Measurements from ENCODE around the gene CACNA1D.

Gene CACNA1D

GRCh38 chr3:53777468-53777867 lies 283.1 kb downstream of the CACNA1D start:
- no peaks in the 10 kb centered on the region for H3K36me3 Mint-ChIP-seq (ENCODE audit: insufficient read depth)
- H3K9me3 Mint-ChIP-seq: no peaks in the 10 kb centered on the region
- DNase-seq (ENCODE audit: low spot score in 2 of 2) (no peak), ATAC-seq (replicated peaks; ENCODE audit: extremely low read depth, poor library complexity, severe bottlenecking) (no peak)
- no peaks in the 10 kb centered on the region for H3K4me1 Mint-ChIP-seq
- H3K27ac Mint-ChIP-seq (ENCODE audit: low read depth): no peak overlapping the region
- no peak overlapping the region for H3K4me3 Mint-ChIP-seq
- H3K27me3 Mint-ChIP-seq: peaks cover 21% of the 10 kb centered on the region

GRCh38 chr3:53778153-53778552 lies 283.7 kb downstream of the CACNA1D start:
- no peaks in the 10 kb centered on the region for H3K4me1 Mint-ChIP-seq
- no peak for ATAC-seq (replicated peaks; ENCODE audit: extremely low read depth, poor library complexity, severe bottlenecking)
- peaks cover 14% of the 10 kb centered on the region for H3K27me3 Mint-ChIP-seq
- no peak overlapping the region for H3K4me3 Mint-ChIP-seq
- no peak for DNase-seq (ENCODE audit: low spot score in 2 of 2)
- no peaks in the 10 kb centered on the region for H3K9me3 Mint-ChIP-seq
- H3K36me3 Mint-ChIP-seq (ENCODE audit: insufficient read depth): no peaks in the 10 kb centered on the region
- H3K27ac Mint-ChIP-seq (ENCODE audit: low read depth): no peak overlapping the region

- no peak overlapping the region for H3K27ac Mint-ChIP-seq (ENCODE audit: low read depth)
- no peak for DNase-seq (ENCODE audit: low spot score in 2 of 2)
Observed at GRCh38 chr3:53780171-53780570, 285.8 kb downstream of the CACNA1D start.

GRCh38 chr3:53780806-53781205 lies 286.4 kb downstream of the CACNA1D start:
- peaks cover 10% of the 10 kb centered on the region for H3K27me3 Mint-ChIP-seq
- no peaks in the 10 kb centered on the region for H3K9me3 Mint-ChIP-seq
- no peak for ATAC-seq (replicated peaks; ENCODE audit: extremely low read depth, poor library complexity, severe bottlenecking)
- no peaks in the 10 kb centered on the region for H3K4me1 Mint-ChIP-seq
- no peak for DNase-seq (ENCODE audit: low spot score in 2 of 2)
- no peaks in the 10 kb centered on the region for H3K36me3 Mint-ChIP-seq (ENCODE audit: insufficient read depth)
- no peak overlapping the region for H3K27ac Mint-ChIP-seq (ENCODE audit: low read depth)
- no peak overlapping the region for H3K4me3 Mint-ChIP-seq

More at GRCh38 chr3:53780171-53780570, 285.8 kb downstream of the CACNA1D start:
- no peak overlapping the region for H3K4me3 Mint-ChIP-seq
- H3K4me1 Mint-ChIP-seq: no peaks in the 10 kb centered on the region
- H3K27me3 Mint-ChIP-seq: peaks cover 10% of the 10 kb centered on the region
- H3K9me3 Mint-ChIP-seq: no peaks in the 10 kb centered on the region
- ATAC-seq (replicated peaks; ENCODE audit: extremely low read depth, poor library complexity, severe bottlenecking): no peak
- no peaks in the 10 kb centered on the region for H3K36me3 Mint-ChIP-seq (ENCODE audit: insufficient read depth)

- H3K9me3 Mint-ChIP-seq: no peaks in the 10 kb centered on the region
- DNase-seq (ENCODE audit: low spot score in 2 of 2): no peak
- no peaks in the 10 kb centered on the region for H3K36me3 Mint-ChIP-seq (ENCODE audit: insufficient read depth)
- no peaks in the 10 kb centered on the region for H3K4me1 Mint-ChIP-seq
- H3K27ac Mint-ChIP-seq (ENCODE audit: low read depth): no peak overlapping the region
- no peak for ATAC-seq (replicated peaks; ENCODE audit: extremely low read depth, poor library complexity, severe bottlenecking)
- H3K27me3 Mint-ChIP-seq: peaks cover 33% of the 10 kb centered on the region
- no peak overlapping the region for H3K4me3 Mint-ChIP-seq
Observed at GRCh38 chr3:53787016-53787415, 292.6 kb downstream of the CACNA1D start.

- ATAC-seq (replicated peaks; ENCODE audit: extremely low read depth, poor library complexity, severe bottlenecking): no peak
- Mint-ChIP-seq H3K4me1 (no peaks in the 10 kb centered on the region), H3K36me3 (ENCODE audit: insufficient read depth) (no peaks in the 10 kb centered on the region), H3K9me3 (no peaks in the 10 kb centered on the region), H3K27me3 (peaks cover 33% of the 10 kb centered on the region), H3K27ac (ENCODE audit: low read depth) (no peak overlapping the region), H3K4me3 (no peak overlapping the region)
- DNase-seq (ENCODE audit: low spot score in 2 of 2): no peak
Observed at GRCh38 chr3:53788038-53788437, 293.6 kb downstream of the CACNA1D start.

GRCh38 chr3:53789459-53789858 lies 295.0 kb downstream of the CACNA1D start:
- Mint-ChIP-seq H3K4me3 (no peak overlapping the region), H3K36me3 (ENCODE audit: insufficient read depth) (no peaks in the 10 kb centered on the region), H3K27me3 (peaks cover 44% of the 10 kb centered on the region), H3K27ac (ENCODE audit: low read depth) (no peak overlapping the region), H3K4me1 (no peaks in the 10 kb centered on the region), H3K9me3 (no peaks in the 10 kb centered on the region)
- DNase-seq (ENCODE audit: low spot score in 2 of 2): no peak
- ATAC-seq (replicated peaks; ENCODE audit: extremely low read depth, poor library complexity, severe bottlenecking): no peak

- Mint-ChIP-seq H3K27ac (ENCODE audit: low read depth) (no peak overlapping the region), H3K4me3 (no peak overlapping the region)
- no peak for DNase-seq (ENCODE audit: low spot score in 2 of 2)
Observed at GRCh38 chr3:53790470-53790869, 296.1 kb downstream of the CACNA1D start.

GRCh38 chr3:53791317-53791716 lies 296.9 kb downstream of the CACNA1D start:
- H3K9me3 Mint-ChIP-seq: no peaks in the 10 kb centered on the region
- ATAC-seq (replicated peaks; ENCODE audit: extremely low read depth, poor library complexity, severe bottlenecking) (no peak), DNase-seq (ENCODE audit: low spot score in 2 of 2) (no peak)
- H3K27me3 Mint-ChIP-seq: peaks cover 63% of the 10 kb centered on the region
- no peak overlapping the region for H3K4me3 Mint-ChIP-seq
- H3K36me3 Mint-ChIP-seq (ENCODE audit: insufficient read depth): no peaks in the 10 kb centered on the region
- no peak overlapping the region for H3K27ac Mint-ChIP-seq (ENCODE audit: low read depth)
- no peaks in the 10 kb centered on the region for H3K4me1 Mint-ChIP-seq

More at GRCh38 chr3:53790470-53790869, 296.1 kb downstream of the CACNA1D start:
- Mint-ChIP-seq H3K27me3 (peaks cover 54% of the 10 kb centered on the region), H3K9me3 (no peaks in the 10 kb centered on the region), H3K36me3 (ENCODE audit: insufficient read depth) (no peaks in the 10 kb centered on the region), H3K4me1 (no peaks in the 10 kb centered on the region)
- ATAC-seq (replicated peaks; ENCODE audit: extremely low read depth, poor library complexity, severe bottlenecking): no peak

- Mint-ChIP-seq H3K27ac (ENCODE audit: low read depth) (no peak overlapping the region), H3K4me1 (no peaks in the 10 kb centered on the region), H3K27me3 (peaks cover 53% of the 10 kb centered on the region), H3K36me3 (ENCODE audit: insufficient read depth) (no peaks in the 10 kb centered on the region), H3K4me3 (no peak overlapping the region), H3K9me3 (no peaks in the 10 kb centered on the region)
- no peak for ATAC-seq (replicated peaks; ENCODE audit: extremely low read depth, poor library complexity, severe bottlenecking)
- no peak for DNase-seq (ENCODE audit: low spot score in 2 of 2)
Observed at GRCh38 chr3:53792866-53793265, 298.5 kb downstream of the CACNA1D start.

- ATAC-seq (replicated peaks; ENCODE audit: extremely low read depth, poor library complexity, severe bottlenecking): no peak
- H3K4me3 Mint-ChIP-seq: no peak overlapping the region
- H3K27me3 Mint-ChIP-seq: peaks cover 39% of the 10 kb centered on the region
- H3K27ac Mint-ChIP-seq (ENCODE audit: low read depth): no peak overlapping the region
- H3K9me3 Mint-ChIP-seq: no peaks in the 10 kb centered on the region
- no peak for DNase-seq (ENCODE audit: low spot score in 2 of 2)
- peaks cover 1% of the 10 kb centered on the region for H3K36me3 Mint-ChIP-seq (ENCODE audit: insufficient read depth)
- H3K4me1 Mint-ChIP-seq: no peaks in the 10 kb centered on the region
Observed at GRCh38 chr3:53794597-53794996, 300.2 kb downstream of the CACNA1D start.

GRCh38 chr3:53795176-53795575 lies 300.8 kb downstream of the CACNA1D start:
- H3K27me3 Mint-ChIP-seq: peaks cover 33% of the 10 kb centered on the region
- peaks cover 1% of the 10 kb centered on the region for H3K36me3 Mint-ChIP-seq (ENCODE audit: insufficient read depth)
- no peaks in the 10 kb centered on the region for H3K9me3 Mint-ChIP-seq
- DNase-seq (ENCODE audit: low spot score in 2 of 2) (no peak), ATAC-seq (replicated peaks; ENCODE audit: extremely low read depth, poor library complexity, severe bottlenecking) (no peak)
- no peaks in the 10 kb centered on the region for H3K4me1 Mint-ChIP-seq
- no peak overlapping the region for H3K4me3 Mint-ChIP-seq
- H3K27ac Mint-ChIP-seq (ENCODE audit: low read depth): no peak overlapping the region

- no peak overlapping the region for H3K27ac Mint-ChIP-seq (ENCODE audit: low read depth)
- H3K4me3 Mint-ChIP-seq: no peak overlapping the region
- H3K4me1 Mint-ChIP-seq: no peaks in the 10 kb centered on the region
- ATAC-seq (replicated peaks; ENCODE audit: extremely low read depth, poor library complexity, severe bottlenecking) (no peak), DNase-seq (ENCODE audit: low spot score in 2 of 2) (no peak)
- no peaks in the 10 kb centered on the region for H3K9me3 Mint-ChIP-seq
- peaks cover 1% of the 10 kb centered on the region for H3K36me3 Mint-ChIP-seq (ENCODE audit: insufficient read depth)
- peaks cover 30% of the 10 kb centered on the region for H3K27me3 Mint-ChIP-seq
Observed at GRCh38 chr3:53795789-53796560, 301.6 kb downstream of the CACNA1D start.
